Measurements from ENCODE around the gene SLX9. TPM values are rescaled to one million over a fixed set of nuclear protein-coding genes. Genes with fewer than 3 reads are reported as not detected.

The SLX9 gene
- total RNA-seq, 1 experiment from 2014 or later = 74.3 TPM

- Histone ChIP-seq H2AK5ac (ENCODE audit: insufficient read length, low read length) (no peak overlapping the region), H2BK12ac (ENCODE audit: insufficient read length, low read depth, low read length) (no peak overlapping the region), H2BK15ac (ENCODE audit: low read depth, low read length) (no peak overlapping the region), H3K27ac (ENCODE audit: insufficient read length, low read depth, low read length) (no peak overlapping the region), H3K79me1 (ENCODE audit: insufficient read depth, low read depth, low read length, poor library complexity, severe bottlenecking) (peaks cover 6% of the 10 kb centered on the region), H4K91ac (ENCODE audit: insufficient read length, low read depth, low read length) (no peak overlapping the region), H3K23ac (ENCODE audit: insufficient read length, low read depth, low read length) (no peak overlapping the region), H2BK120ac (ENCODE audit: low read depth, low read length, poor library complexity, severe bottlenecking) (no peak overlapping the region), H3K27me3 (ENCODE audit: insufficient read depth, low read length) (no peaks in the 10 kb centered on the region), H3K4me1 (ENCODE audit: insufficient read depth, low read length) (no peaks in the 10 kb centered on the region), H3K14ac (ENCODE audit: insufficient read depth, low read length) (no peak overlapping the region), H2BK20ac (ENCODE audit: low read depth, low read length, poor library complexity, severe bottlenecking) (no peak overlapping the region), H3K79me2 (ENCODE audit: insufficient read depth, low read length) (peaks cover 47% of the 10 kb centered on the region; the same call in 1 of the 2 replicates), H3K56ac (ENCODE audit: insufficient read length, low read depth, low read length) (no peak overlapping the region), H3K18ac (ENCODE audit: insufficient read length, low read depth, low read length) (no peak overlapping the region), H3K4ac (ENCODE audit: low read depth, low read length) (no peak overlapping the region), H4K20me1 (ENCODE audit: control insufficient read depth, insufficient read depth, insufficient read length) (no peaks in the 10 kb centered on the region), H2AFZ (ENCODE audit: low read length) (no peak overlapping the region), H2BK5ac (ENCODE audit: insufficient read length, low read length) (no peak overlapping the region), H3T11ph (ENCODE audit: low read length) (no peak overlapping the region), H4K5ac (ENCODE audit: insufficient read length, low read depth, low read length) (no peak overlapping the region), H3K23me2 (ENCODE audit: insufficient read length, low read depth, low read length, poor library complexity, severe bottlenecking) (no peaks in the 10 kb centered on the region), H4K8ac (replicated peaks; ENCODE audit: insufficient read length, low read depth, low read length) (no peak overlapping the region), H3K9ac (ENCODE audit: extremely low read depth, insufficient read length, low read length) (no peak overlapping the region), H3K9me3 (ENCODE audit: control insufficient read depth, low read depth, low read length) (no peaks in the 10 kb centered on the region), H3K4me2 (ENCODE audit: insufficient read depth, insufficient read length, low read length) (no peak overlapping the region)
- Mint-ChIP-seq H3K27me3 (ENCODE audit: low read depth) (peaks cover 2% of the 10 kb centered on the region; the same call in 1 of the 2 replicates), H3K4me3 (no peak overlapping the region), H3K36me3 (ENCODE audit: insufficient read depth in 1 of 3, low read depth in 3 of 3) (peaks cover 30 to 58% (median 52%) of the 10 kb centered on the region in 3 experiments; a peak in 6 of 7 replicates), H3K9me3 (no peaks in the 10 kb centered on the region), H3K4me1 (peaks cover 8 to 12% of the 10 kb centered on the region in 2 experiments), H3K27ac (no peak overlapping the region)
- TF ChIP-seq CTCF (conservative IDR thresholded peaks at IDR 0.05) = no peak
- no peak for DNase-seq
- WGBS (ENCODE audit: extremely low coverage, insufficient read length, low lambda C conversion rate) = no CpG with 5 or more reads among the region's 25 CpGs
Measured at GRCh38 chr21:44946254-44947041, 6.6 kb downstream of the SLX9 start.
